HL-60 (cell line): ENCODE data around the gene BIRC6.

Experiments
- DNase-seq, 2 experiments: peaks; one replicate each; pipeline ENCODE4 v3.0.0-alpha.2; 2010 to 2020; ENCODE audit warnings: low read depth in 1 of 2, low spot score in 1 of 2
- H3K27ac ChIP-seq: fragments of 250-450 bp; sonication (Bioruptor Pico); replicated peaks from 2 replicates; pipeline ENCODE4 v1.5.1; 2020; ENCODE audit warnings: mild to moderate bottlenecking, moderate library complexity
- H3K27me3 ChIP-seq: fragments of 250-450 bp; sonication (Bioruptor Pico); 2 replicates; pipeline ENCODE4 v1.5.1; 2021; ENCODE audit warnings: mild to moderate bottlenecking, moderate library complexity; ENCODE audit not compliant: insufficient read depth, poor library complexity, severe bottlenecking
- H3K4me3 ChIP-seq: replicated peaks from 2 replicates; pipeline ENCODE4 v1.5.1; 2011; ENCODE audit warnings: mild to moderate bottlenecking, control low read depth, low read length; ENCODE audit not compliant: insufficient read depth
- CTCF ChIP-seq: IDR thresholded peaks from one replicate; pipeline ENCODE4 v1.5.1; 2011; ENCODE audit warnings: low read length, control low read depth, inconsistent platforms; ENCODE audit not compliant: insufficient read depth
- GABPA ChIP-seq: IDR thresholded peaks from 2 replicates; pipeline ENCODE4 v1.6.1; 2012; ENCODE audit warnings: low read depth
- POLR2AphosphoS5 ChIP-seq: IDR thresholded peaks from 2 replicates; pipeline ENCODE4 v1.6.1; 2012; ENCODE audit warnings: low read depth
- REST ChIP-seq: IDR thresholded peaks from 2 replicates; pipeline ENCODE4 v1.6.1; 2012; ENCODE audit warnings: low read depth; ENCODE audit not compliant: insufficient replicate concordance
- SPI1 ChIP-seq: IDR thresholded peaks from 2 replicates; pipeline ENCODE4 v1.6.1; 2012; ENCODE audit warnings: low read depth, mild to moderate bottlenecking, borderline replicate concordance

BIRC6 gene

GRCh38 chr2:32418778-32419177 lies 62.0 kb downstream of the BIRC6 start:
- no peak for DNase-seq

GRCh38 chr2:32422133-32422532 lies 65.3 kb downstream of the BIRC6 start:
- Histone ChIP-seq H3K27ac (no peak overlapping the region), H3K4me3 (no peak overlapping the region), H3K27me3 (no peaks in the 10 kb centered on the region)
- TF ChIP-seq CTCF = no peak
- TF ChIP-seq REST = no peak
- TF ChIP-seq SPI1 = no peak
- no peak for TF ChIP-seq POLR2AphosphoS5
- no peak for TF ChIP-seq GABPA
- no peak for DNase-seq

More at GRCh38 chr2:32418778-32419177, 62.0 kb downstream of the BIRC6 start:
- Histone ChIP-seq H3K4me3 (no peak overlapping the region), H3K27me3 (no peaks in the 10 kb centered on the region), H3K27ac (no peak overlapping the region)
- no peak for TF ChIP-seq POLR2AphosphoS5
- no peak for TF ChIP-seq CTCF
- TF ChIP-seq SPI1 = no peak
- no peak for TF ChIP-seq GABPA
- no peak for TF ChIP-seq REST

GRCh38 chr2:32423536-32423935 lies 66.7 kb downstream of the BIRC6 start:
- no peak for TF ChIP-seq GABPA
- no peak overlapping the region for H3K27ac ChIP-seq

GRCh38 chr2:32424739-32425138 lies 67.9 kb downstream of the BIRC6 start:
- Histone ChIP-seq H3K27ac (no peak overlapping the region), H3K4me3 (no peak overlapping the region), H3K27me3 (no peaks in the 10 kb centered on the region)
- DNase-seq = no peak
- TF ChIP-seq SPI1 (no peak), POLR2AphosphoS5 (no peak), REST (no peak), GABPA (no peak), CTCF (no peak)

More at GRCh38 chr2:32423536-32423935, 66.7 kb downstream of the BIRC6 start:
- Histone ChIP-seq H3K4me3 (no peak overlapping the region), H3K27me3 (no peaks in the 10 kb centered on the region)
- DNase-seq = no peak
